Transverse colon (tissue), 4 donors: ENCODE measurements around the gene ALG1. TPM values are rescaled to one million over a fixed set of nuclear protein-coding genes. Genes with fewer than 3 reads are reported as not detected.
"Not testable (repeated sequence)": the region's sequence is repeated elsewhere in the genome, so short reads cannot be mapped to it uniquely, and the experiment has no call there.

Experiments
- DNase-seq: peaks from one replicate; pipeline ENCODE4 v3.0.0-alpha.2; 2019
- H3K27ac ChIP-seq, 4 donors: fragments of 200-600 bp; sonication (generic); 2 replicates each; pipeline ENCODE4 v1.5.1; 2016 to 2018; ENCODE audit warnings: inconsistent platforms in 4 of 4
- H3K27me3 ChIP-seq: fragments of 200-600 bp; sonication (generic); 2 replicates; pipeline ENCODE4 v1.5.1; 2017; ENCODE audit warnings: inconsistent platforms
- H3K36me3 ChIP-seq, 4 donors: fragments of 200-600 bp; sonication (generic); 2 replicates each; pipeline ENCODE4 v1.5.1; 2017 to 2019; ENCODE audit warnings: inconsistent platforms in 4 of 4
- H3K4me1 ChIP-seq, 4 donors: fragments of 200-600 bp; sonication (generic); 2 replicates each; pipeline ENCODE4 v1.5.1; 2017 to 2020; ENCODE audit warnings: inconsistent platforms in 4 of 4
- H3K4me3 ChIP-seq, 4 donors: fragments of 200-600 bp; sonication (generic); 1 replicate in 1 of 4; 2 replicates in 3 of 4; pipeline versions ENCODE4 v1.5.1 to v1.6.1; 2017 to 2019; ENCODE audit warnings: inconsistent platforms in 4 of 4
- H3K9me3 ChIP-seq, 2 donors: fragments of 200-600 bp; sonication (generic); 2 replicates each; pipeline ENCODE4 v1.5.1; 2017 to 2019; ENCODE audit warnings: inconsistent platforms in 2 of 2
- CTCF ChIP-seq, 5 experiments: fragments of 200-600 bp in 3 of 5; fragments of 450-650 bp in 2 of 5; sonication (generic) in 3 of 5; IDR thresholded peaks; 1 replicate in 2 of 5; 2 replicates in 3 of 5; pipeline ENCODE4 v1.5.1; 2016 to 2017; ENCODE audit warnings: antibody characterized with exemption in 5 of 5, inconsistent platforms in 3 of 5, mild to moderate bottlenecking in 2 of 5, moderate library complexity in 1 of 5
- EP300 ChIP-seq: sonication (generic); formaldehyde crosslinking; IDR thresholded peaks from one replicate; pipeline ENCODE4 v1.6.1; 2017; ENCODE audit warnings: antibody characterized with exemption, low read depth
- POLR2A ChIP-seq: fragments of 450-650 bp; IDR thresholded peaks from one replicate; pipeline ENCODE4 v1.6.1; 2016; ENCODE audit warnings: antibody characterized with exemption, mild to moderate bottlenecking, moderate library complexity
- POLR2AphosphoS5 ChIP-seq, 3 donors: sonication (generic); formaldehyde crosslinking; IDR thresholded peaks; one replicate each; pipeline ENCODE4 v1.6.1; 2016; ENCODE audit warnings: antibody characterized with exemption in 3 of 3
- WGBS, 2 donors: methylation state at CpG; one replicate each; pipeline ENCODE4 v1.1.5; 2018; ENCODE audit warnings: low coverage in 1 of 2; 5-methylcytosine and 5-hydroxymethylcytosine counted together
- in situ Hi-C, 4 donors: fragments of 200-750 bp; cut with MboI; loops; one replicate each; pipeline versions ENCODE4 v1.15.0 to v1.15.1; 2017; ENCODE audit warnings: low sequenced_read_pairs in 3 of 4, low pct_ligation_motif_present in 1 of 4, low pct_unique_long_range_greater_than_20kb in 1 of 4
- intact Hi-C: fragments of 100-400 bp; cut with DNase I; formaldehyde crosslinking; loops from one replicate; pipeline ENCODE4 v1.15.1; 2023; ENCODE audit warnings: low total_unique reads
- total RNA-seq, 4 donors: library from RNA; depleted of rRNA; stranded (reverse); fragments of >200 nt; gene quantifications; one replicate each; pipeline ENCODE4 v1.1.0, GENCODE V29; 2016

ALG1 gene
- total RNA-seq, 4 donors from 2014 or later: 24.4 to 111 (median 41.6) TPM

DNA sequence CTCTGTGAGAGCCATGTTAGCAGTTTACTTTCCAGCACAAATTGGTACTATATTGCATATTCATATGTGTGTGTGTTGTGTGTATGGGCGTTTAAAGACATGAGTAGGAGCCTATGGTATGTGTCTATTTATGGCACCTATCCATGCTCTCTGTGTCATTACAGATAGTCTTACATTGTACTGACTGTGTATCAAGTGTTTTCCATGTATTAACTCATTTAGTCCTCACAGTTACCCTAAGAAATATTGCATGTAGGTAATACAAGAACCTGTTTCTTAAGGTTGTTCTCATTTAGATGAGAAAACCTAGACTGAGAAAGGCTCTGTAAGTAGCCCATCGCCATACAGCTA, 1.6 kb downstream of the ALG1 start:
- 79 to 83% methylated on average over 2 of the region's 2 CpGs for WGBS, 2 donors

DNA sequence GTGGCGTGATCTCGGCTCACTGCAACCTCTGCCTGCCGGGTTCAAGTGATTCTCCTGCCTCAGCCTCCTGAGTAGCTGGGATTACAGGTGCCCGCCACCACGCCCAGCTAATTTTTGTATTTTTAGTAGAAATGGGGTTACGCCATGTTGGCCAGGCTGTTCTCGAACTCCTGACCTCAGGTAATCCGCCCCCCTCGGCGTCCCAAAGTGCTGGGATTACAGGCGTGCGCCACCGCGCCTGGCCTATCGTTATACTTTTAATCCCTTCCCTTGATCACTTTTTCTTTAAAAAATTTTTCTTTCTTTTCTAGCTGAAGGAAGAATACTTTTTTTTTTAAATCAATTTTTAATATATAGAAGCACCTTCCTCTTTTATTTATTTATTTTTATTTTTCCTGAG, 2.1 kb downstream of the ALG1 start:
- DNase-seq, H3K27ac ChIP-seq, H3K4me3 ChIP-seq, in situ Hi-C loops, intact Hi-C loops, H3K27me3 ChIP-seq, H3K9me3 ChIP-seq: not testable (repeated sequence)
- WGBS, 2 donors: 95 to 98% methylated on average over 9 to 15 of the region's 15 CpGs
- peaks cover 0 to 18% (median 3%) of the 10 kb centered on the region in 4 donors for H3K36me3 ChIP-seq
- H3K4me1 ChIP-seq: peaks cover 3 to 16% (median 11%) of the 10 kb centered on the region in 4 donors

More for the DNA sequence above, 1.6 kb downstream of the ALG1 start:
- no peaks in the 10 kb centered on the region for H3K27me3 ChIP-seq
- no peak overlapping the region for H3K27ac ChIP-seq
- H3K4me3 ChIP-seq: no peak overlapping the region
- DNase-seq: no peak
- H3K36me3 ChIP-seq: peaks cover 0 to 14% (median 3%) of the 10 kb centered on the region in 4 donors
- in situ Hi-C loops (no loop called here), intact Hi-C loops (no loop called here)
- H3K9me3 ChIP-seq: no peaks in the 10 kb centered on the region
- TF ChIP-seq POLR2AphosphoS5 (IDR thresholded peaks at IDR 0.05): no peak
- no peak for TF ChIP-seq EP300
- no peak for TF ChIP-seq POLR2A
- no peak for TF ChIP-seq CTCF (IDR thresholded peaks at IDR 0.05)
- H3K4me1 ChIP-seq: peaks cover 3 to 16% (median 11%) of the 10 kb centered on the region in 4 donors

DNA sequence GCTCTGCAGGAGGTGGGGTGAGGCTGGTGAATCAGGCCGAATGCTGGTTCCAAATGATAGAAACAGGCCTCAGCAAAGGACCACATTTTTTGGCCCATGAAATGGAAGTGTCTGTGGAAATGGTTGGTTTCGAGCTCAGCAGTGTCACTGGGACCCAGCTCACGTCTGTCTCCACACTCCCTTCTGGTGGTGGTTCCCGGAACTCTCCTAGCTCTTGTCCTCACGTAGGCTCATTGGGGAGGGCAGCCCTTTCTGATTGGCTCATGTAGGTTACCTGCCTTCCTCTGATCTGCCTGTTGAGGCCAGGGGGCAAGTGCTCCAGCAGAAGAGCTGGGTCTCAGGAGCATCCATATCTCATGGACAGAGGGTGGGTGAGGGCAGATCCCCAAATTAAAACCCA, 4.0 kb downstream of the ALG1 start:
- Histone ChIP-seq H3K27me3 (no peaks in the 10 kb centered on the region), H3K4me3 (no peak overlapping the region), H3K27ac (no peak overlapping the region), H3K36me3 (peaks cover 0 to 18% (median 3%) of the 10 kb centered on the region in 4 donors), H3K4me1 (peaks cover 3 to 21% (median 13%) of the 10 kb centered on the region in 4 donors), H3K9me3 (no peaks in the 10 kb centered on the region)
- intact Hi-C loops (no loop called here), in situ Hi-C loops (no loop called here)
- TF ChIP-seq POLR2A: no peak
- no peak for TF ChIP-seq EP300
- TF ChIP-seq CTCF (IDR thresholded peaks at IDR 0.05): no peak
- no peak for TF ChIP-seq POLR2AphosphoS5 (IDR thresholded peaks at IDR 0.05)
- DNase-seq: no peak
- WGBS, 2 donors: 92% methylated on average over 5 of the region's 5 CpGs; no CpG with 5 or more reads in 1 of the 2 donors

- in situ Hi-C loops: no loop called here
- TF ChIP-seq POLR2AphosphoS5 (IDR thresholded peaks at IDR 0.05) (no peak), EP300 (no peak), CTCF (IDR thresholded peaks at IDR 0.05) (no peak), POLR2A (no peak)
- intact Hi-C loops: no loop called here
- no peaks in the 10 kb centered on the region for H3K9me3 ChIP-seq
- H3K36me3 ChIP-seq: peaks cover 0 to 18% (median 3%) of the 10 kb centered on the region in 4 donors
- no peaks in the 10 kb centered on the region for H3K27me3 ChIP-seq
- 97% methylated on average over 13 of the region's 13 CpGs; no CpG with 5 or more reads in 1 of the 2 donors for WGBS, 2 donors
- no peak overlapping the region for H3K27ac ChIP-seq
- H3K4me1 ChIP-seq: peaks cover 0 to 19% (median 13%) of the 10 kb centered on the region in 4 donors
- no peak overlapping the region for H3K4me3 ChIP-seq
- DNase-seq: no peak
These were observed 5.7 kb downstream of the ALG1 start for GRCh38 chr16:5077304-5077703.

DNA sequence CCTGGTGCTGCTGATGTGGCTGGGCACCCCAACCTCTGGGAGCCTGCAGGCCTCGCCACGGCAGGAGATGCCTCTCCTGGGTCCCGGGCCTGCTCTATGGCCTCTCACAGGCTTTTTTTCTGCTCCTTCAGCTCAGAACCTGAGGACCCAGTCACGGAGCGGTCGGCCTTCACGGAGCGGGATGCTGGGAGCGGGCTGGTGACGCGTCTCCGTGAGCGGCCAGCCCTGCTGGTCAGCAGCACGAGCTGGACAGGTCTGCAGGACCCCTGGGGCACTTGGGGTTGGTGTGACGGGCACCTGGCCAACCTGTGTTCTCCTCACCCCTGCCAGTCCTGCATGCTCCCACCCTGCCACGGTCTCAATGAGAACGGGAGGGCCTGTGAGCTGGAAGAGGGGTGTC, 7.0 kb downstream of the ALG1 start:
- Histone ChIP-seq H3K27me3 (no peaks in the 10 kb centered on the region), H3K36me3 (peaks cover 0 to 18% (median 3%) of the 10 kb centered on the region in 4 donors), H3K27ac (no peak overlapping the region), H3K4me1 (peaks cover 0 to 11% (median 5%) of the 10 kb centered on the region in 4 donors), H3K9me3 (no peaks in the 10 kb centered on the region), H3K4me3 (no peak overlapping the region)
- TF ChIP-seq EP300 (no peak), POLR2AphosphoS5 (IDR thresholded peaks at IDR 0.05) (no peak), POLR2A (no peak), CTCF (IDR thresholded peaks at IDR 0.05) (no peak)
- intact Hi-C loops (no loop called here), in situ Hi-C loops (no loop called here)
- DNase-seq: no peak
- WGBS, 2 donors: 92 to 100% methylated on average over 1 to 16 of the region's 17 CpGs

DNA sequence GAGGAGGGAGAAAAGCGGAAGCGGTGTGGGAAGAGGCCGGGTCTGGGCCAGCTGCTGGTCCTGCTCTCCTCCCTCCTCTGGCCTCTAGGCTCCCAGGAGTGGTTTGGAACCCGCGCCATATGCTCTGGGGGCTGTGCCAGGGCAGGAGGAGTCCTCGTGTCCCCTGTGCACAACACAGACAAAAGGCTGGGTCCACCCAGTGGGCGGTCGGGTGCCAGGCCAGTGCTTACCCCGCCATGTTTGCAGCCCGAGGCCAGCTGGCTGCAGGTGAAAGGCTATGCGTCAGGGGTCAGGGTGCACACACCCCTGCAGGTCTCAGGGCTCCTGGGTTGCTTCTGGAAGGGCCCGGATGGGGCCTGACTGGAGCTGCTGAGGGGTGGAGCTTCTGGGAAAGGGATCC, 8.8 kb downstream of the ALG1 start:
- peak; percentile 20 for DNase-seq
- H3K4me1 ChIP-seq: peaks cover 0 to 11% (median 5%) of the 10 kb centered on the region in 4 donors
- H3K4me3 ChIP-seq, H3K9me3 ChIP-seq, intact Hi-C loops, H3K27me3 ChIP-seq, in situ Hi-C loops: not testable (repeated sequence)
- peaks cover 0 to 14% (median 3%) of the 10 kb centered on the region in 4 donors for H3K36me3 ChIP-seq
- H3K27ac ChIP-seq: peak overlapping the region; percentile 66 to 82 (median 76)
- 57% methylated on average over 8 of the region's 12 CpGs; no CpG with 5 or more reads in 1 of the 2 donors for WGBS, 2 donors

- H3K36me3 ChIP-seq, H3K9me3 ChIP-seq, H3K4me3 ChIP-seq, in situ Hi-C loops, intact Hi-C loops, H3K27me3 ChIP-seq: not testable (repeated sequence)
- Histone ChIP-seq H3K4me1 (peaks cover 0 to 11% (median 5%) of the 10 kb centered on the region in 4 donors), H3K27ac (peak overlapping the region; percentile 66 to 82 (median 76))
- WGBS, 2 donors: 52% methylated on average over 3 of the region's 9 CpGs; no CpG with 5 or more reads in 1 of the 2 donors
- DNase-seq: peak; percentile 80
These were observed 9.4 kb downstream of the ALG1 start for GRCh38 chr16:5080996-5081395.
